ENCODE measurements around the gene B4GALNT4.
"Not testable (repeated sequence)": the region's sequence is repeated elsewhere in the genome, so short reads cannot be mapped to it uniquely, and the experiment has no call there.

The B4GALNT4 gene

GRCh38 chr11:418343-419247 lies 49.3 kb downstream of the B4GALNT4 start:
- H3K27me3 Mint-ChIP-seq, result no peaks in the 10 kb centered on the region
- no peak overlapping the region for H3K27ac Mint-ChIP-seq
- H3K4me1 Mint-ChIP-seq, result peaks cover 28% of the 10 kb centered on the region
- no peak overlapping the region for H3K4me3 Mint-ChIP-seq
- H3K36me3 Mint-ChIP-seq, result no peaks in the 10 kb centered on the region
- ATAC-seq, result no peak
- no peaks in the 10 kb centered on the region for H3K9me3 Mint-ChIP-seq

- Mint-ChIP-seq H3K4me3 (no peak overlapping the region), H3K27ac (no peak overlapping the region), H3K36me3 (peaks cover 7% of the 10 kb centered on the region), H3K9me3 (no peaks in the 10 kb centered on the region), H3K27me3 (no peaks in the 10 kb centered on the region), H3K4me1 (peaks cover 21% of the 10 kb centered on the region)
- ATAC-seq, result no peak
These were observed 50.1 kb downstream of the B4GALNT4 start for GRCh38 chr11:419248-420005.

- Mint-ChIP-seq H3K9me3 (peaks cover 6% of the 10 kb centered on the region), H3K27me3 (no peaks in the 10 kb centered on the region), H3K36me3 (peaks cover 16% of the 10 kb centered on the region), H3K4me1 (peaks cover 13% of the 10 kb centered on the region), H3K27ac (no peak overlapping the region), H3K4me3 (no peak overlapping the region)
- no peak for ATAC-seq
These were observed 51.0 kb downstream of the B4GALNT4 start for GRCh38 chr11:420054-420910.

- H3K36me3 Mint-ChIP-seq, result peaks cover 18% of the 10 kb centered on the region
- peaks cover 6% of the 10 kb centered on the region for H3K9me3 Mint-ChIP-seq
- no peak overlapping the region for H3K4me3 Mint-ChIP-seq
- ATAC-seq, result no peak
- H3K27me3 Mint-ChIP-seq, result no peaks in the 10 kb centered on the region
- H3K4me1 Mint-ChIP-seq, result peaks cover 6% of the 10 kb centered on the region
- no peak overlapping the region for H3K27ac Mint-ChIP-seq
These were observed 51.6 kb downstream of the B4GALNT4 start for GRCh38 chr11:420911-421321.

GRCh38 chr11:422249-422656 lies 53.0 kb downstream of the B4GALNT4 start:
- Mint-ChIP-seq H3K27me3 (no peaks in the 10 kb centered on the region), H3K9me3 (peaks cover 6% of the 10 kb centered on the region), H3K4me3 (no peak overlapping the region), H3K36me3 (peaks cover 18% of the 10 kb centered on the region), H3K4me1 (no peaks in the 10 kb centered on the region), H3K27ac (no peak overlapping the region)
- ATAC-seq, result no peak

- Mint-ChIP-seq H3K9me3 (peaks cover 6% of the 10 kb centered on the region), H3K36me3 (peaks cover 31% of the 10 kb centered on the region), H3K27ac (no peak overlapping the region), H3K4me3 (no peak overlapping the region), H3K27me3 (no peaks in the 10 kb centered on the region), H3K4me1 (no peaks in the 10 kb centered on the region)
- ATAC-seq, result no peak
These were observed 54.9 kb downstream of the B4GALNT4 start for GRCh38 chr11:424232-424631.

GRCh38 chr11:424766-425165 lies 55.5 kb downstream of the B4GALNT4 start:
- H3K4me3 Mint-ChIP-seq, H3K27ac Mint-ChIP-seq, H3K27me3 Mint-ChIP-seq, H3K4me1 Mint-ChIP-seq, ATAC-seq, H3K9me3 Mint-ChIP-seq: not testable (repeated sequence)
- peaks cover 35% of the 10 kb centered on the region for H3K36me3 Mint-ChIP-seq

- no peaks in the 10 kb centered on the region for H3K27me3 Mint-ChIP-seq
- H3K4me3 Mint-ChIP-seq, result no peak overlapping the region
- H3K9me3 Mint-ChIP-seq, result peaks cover 6% of the 10 kb centered on the region
- peaks cover 35% of the 10 kb centered on the region for H3K36me3 Mint-ChIP-seq
- no peak overlapping the region for H3K27ac Mint-ChIP-seq
- ATAC-seq, result no peak
- no peaks in the 10 kb centered on the region for H3K4me1 Mint-ChIP-seq
These were observed 56.0 kb downstream of the B4GALNT4 start for GRCh38 chr11:425301-425700.

- Mint-ChIP-seq H3K4me3 (no peak overlapping the region), H3K27me3 (no peaks in the 10 kb centered on the region), H3K4me1 (no peaks in the 10 kb centered on the region), H3K9me3 (peaks cover 6% of the 10 kb centered on the region), H3K27ac (no peak overlapping the region), H3K36me3 (peaks cover 35% of the 10 kb centered on the region)
- no peak for ATAC-seq
These were observed 57.6 kb downstream of the B4GALNT4 start for GRCh38 chr11:426851-427250.

GRCh38 chr11:428295-428694 lies 59.0 kb downstream of the B4GALNT4 start:
- ATAC-seq, result no peak
- Mint-ChIP-seq H3K4me3 (no peak overlapping the region), H3K27me3 (no peaks in the 10 kb centered on the region), H3K27ac (no peak overlapping the region), H3K4me1 (no peaks in the 10 kb centered on the region), H3K9me3 (peaks cover 6% of the 10 kb centered on the region), H3K36me3 (peaks cover 43% of the 10 kb centered on the region)

GRCh38 chr11:429391-429790 lies 60.1 kb downstream of the B4GALNT4 start:
- Mint-ChIP-seq H3K4me3 (no peak overlapping the region), H3K27ac (no peak overlapping the region), H3K9me3 (peaks cover 6% of the 10 kb centered on the region), H3K36me3 (peaks cover 36% of the 10 kb centered on the region), H3K4me1 (no peaks in the 10 kb centered on the region), H3K27me3 (no peaks in the 10 kb centered on the region)
- ATAC-seq, result no peak

GRCh38 chr11:429931-430456 lies 60.7 kb downstream of the B4GALNT4 start:
- H3K4me3 Mint-ChIP-seq, result no peak overlapping the region
- ATAC-seq, result no peak
- no peaks in the 10 kb centered on the region for H3K27me3 Mint-ChIP-seq
- peaks cover 3% of the 10 kb centered on the region for H3K9me3 Mint-ChIP-seq
- no peak overlapping the region for H3K27ac Mint-ChIP-seq
- H3K4me1 Mint-ChIP-seq, result no peaks in the 10 kb centered on the region
- peaks cover 30% of the 10 kb centered on the region for H3K36me3 Mint-ChIP-seq
